OCI-LY1 (cell line): ENCODE measurements around the gene TMEM38A.

Experiments
- CTCF ChIP-seq: fragments of 200-600 bp; sonication (generic), shearing (Covaris generic); IDR thresholded peaks from 2 replicates; pipeline ENCODE4 v1.5.1; 2017; ENCODE audit warnings: mild to moderate bottlenecking, antibody characterized with exemption, low read length, moderate library complexity, mixed read lengths
- EZH2 ChIP-seq: fragments of 200-600 bp; sonication (generic), shearing (Covaris generic); IDR thresholded peaks from 2 replicates; pipeline ENCODE4 v1.8.0; 2017; ENCODE audit warnings: borderline replicate concordance, mixed run types, mild to moderate bottlenecking, antibody characterized with exemption, low read length, moderate library complexity, mixed read lengths

GRCh38 chr19:16612636-16613035, 48.3 kb upstream of the TMEM38A start:
- TF ChIP-seq CTCF (no peak), EZH2 (no peak)
